HL-60/S4 treated with phorbol 12-myristate 13-acetate at 8.2 ng/mL for 4 days and 3 days (cell line): ENCODE results near the gene DNAJA1.

ENCODE experiments used
- in situ Hi-C: fragments of 300-500 bp; cut with MboI; formaldehyde crosslinking; loops from 2 replicates; pipeline ENCODE4 v1.15.0; 2022; ENCODE audit warnings: low sequenced_read_pairs

DNAJA1 gene

GRCh38 chr9:33025572-33026342 is 684 bp downstream of the DNAJA1 start:
- in situ Hi-C loops, result no loop called here

DNA sequence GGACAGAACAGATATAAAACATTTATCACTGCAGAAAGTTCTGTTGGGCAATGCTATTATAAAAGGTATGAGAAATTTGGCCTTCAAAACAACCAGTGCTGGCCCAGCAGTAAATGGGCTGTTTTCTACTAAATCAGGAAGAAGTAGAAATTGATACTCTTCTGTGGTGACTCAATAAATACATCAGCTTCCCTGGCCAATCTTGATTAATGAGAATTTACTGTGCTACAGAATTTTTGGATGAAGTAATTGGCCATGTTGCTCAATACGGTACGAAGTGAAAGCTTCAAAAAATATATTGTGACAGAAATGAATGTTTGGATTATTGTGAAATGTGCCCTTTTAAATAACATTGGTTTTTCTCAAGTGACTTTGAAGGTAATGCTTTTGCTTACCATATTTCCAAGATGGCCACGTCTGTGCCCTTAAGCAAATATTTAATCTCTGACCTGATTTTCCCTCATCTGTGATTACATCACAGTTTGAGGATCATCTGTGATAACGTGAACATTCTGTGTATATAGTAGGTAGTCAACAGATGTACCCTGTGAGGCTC is 4.2 kb downstream of the DNAJA1 start:
- in situ Hi-C loops, result no loop called here

GRCh38 chr9:33030285-33030684 is 5.2 kb downstream of the DNAJA1 start:
- in situ Hi-C loops, result no loop called here

GRCh38 chr9:33032292-33032691 is 7.2 kb downstream of the DNAJA1 start:
- in situ Hi-C loops, result no loop called here

DNA sequence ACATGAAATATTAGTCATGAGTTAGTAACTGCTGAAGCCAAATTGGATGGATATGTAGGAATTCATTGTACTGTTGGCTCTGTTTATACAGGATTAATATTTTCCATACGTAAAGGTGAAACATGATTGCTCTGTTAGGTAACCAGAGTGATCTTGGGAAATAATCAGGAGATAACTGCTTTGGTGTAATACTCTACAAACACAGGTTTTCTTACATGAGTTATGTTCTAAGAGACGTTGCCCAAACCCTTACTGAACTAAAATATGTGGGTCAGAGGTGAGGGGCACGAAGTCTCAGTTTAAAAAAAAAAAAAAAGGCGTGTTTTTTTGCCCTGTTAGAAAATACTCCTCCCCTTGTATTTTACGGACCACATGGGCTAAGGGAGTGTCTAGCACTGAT is 7.8 kb downstream of the DNAJA1 start:
- in situ Hi-C loops, result no loop called here

GRCh38 chr9:33040792-33041431 is 15.8 kb downstream of the DNAJA1 start:
- in situ Hi-C loops, result no loop called here

DNA sequence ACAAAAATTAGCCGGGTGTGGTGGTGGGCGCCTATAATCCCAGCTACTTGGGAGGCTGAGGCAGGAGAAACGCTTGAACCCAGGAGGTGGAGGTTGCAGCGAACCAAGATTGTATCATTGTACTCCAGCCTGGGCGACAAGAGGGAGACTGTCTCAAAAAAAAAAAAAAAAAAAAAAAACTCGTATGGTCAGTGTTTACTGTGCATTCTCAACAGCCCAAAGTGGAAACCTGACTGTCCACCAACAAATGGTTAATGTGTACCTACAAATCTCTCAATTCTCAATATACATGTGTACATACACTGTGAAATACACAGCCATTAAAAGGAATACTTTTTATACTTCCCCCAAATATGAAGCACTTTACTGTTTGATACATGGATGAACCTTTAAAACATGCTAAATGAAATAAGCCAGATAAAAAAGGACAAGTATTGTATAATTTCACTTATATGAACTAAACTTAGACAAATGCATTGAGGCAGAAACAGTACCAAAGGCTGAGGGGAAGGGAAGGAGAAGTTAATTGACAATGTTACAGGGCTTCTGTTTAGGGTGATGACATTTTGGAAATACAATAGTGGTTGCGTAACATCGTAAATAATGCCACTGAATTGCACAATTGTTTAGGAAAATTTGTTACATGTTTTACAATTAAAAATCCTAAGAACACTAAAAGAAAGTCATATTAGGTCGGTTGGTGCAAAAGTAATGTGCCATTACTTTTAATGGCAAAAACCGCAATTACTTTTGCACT is 16.5 kb downstream of the DNAJA1 start:
- in situ Hi-C loops, result no loop called here

GRCh38 chr9:33042473-33042872 is 17.4 kb downstream of the DNAJA1 start:
- in situ Hi-C loops, result no loop called here

GRCh38 chr9:33043671-33044070 is 18.6 kb downstream of the DNAJA1 start:
- in situ Hi-C loops, result no loop called here

GRCh38 chr9:33044162-33044673 is 19.1 kb downstream of the DNAJA1 start:
- in situ Hi-C loops, result no loop called here

GRCh38 chr9:33044677-33045282 is 19.7 kb downstream of the DNAJA1 start:
- in situ Hi-C loops, result no loop called here

- in situ Hi-C loops, result no loop called here
Measured at GRCh38 chr9:33046061-33046460, 21.0 kb downstream of the DNAJA1 start.

DNA sequence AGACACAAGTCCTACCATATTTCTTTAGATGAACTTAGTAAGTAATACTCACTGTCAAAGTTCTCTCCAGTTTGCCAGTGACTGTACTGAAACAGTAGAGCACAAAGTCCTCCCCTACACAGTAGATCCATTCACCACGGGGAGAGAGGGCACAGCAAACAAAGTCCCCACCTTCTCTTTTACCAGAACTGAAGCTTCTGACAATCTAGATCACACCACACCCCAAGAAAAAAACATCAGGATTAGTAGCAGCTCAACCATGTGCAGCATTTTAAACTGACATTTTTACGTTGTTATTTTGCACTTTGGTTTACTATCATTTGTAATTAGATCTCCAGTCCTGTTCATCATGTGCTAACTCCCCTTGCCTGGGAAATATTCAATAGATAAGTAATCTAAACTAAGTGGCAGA is 23.0 kb downstream of the DNAJA1 start:
- in situ Hi-C loops, result no loop called here

- in situ Hi-C loops, result no loop called here
Measured at GRCh38 chr9:33049680-33050361, 24.7 kb downstream of the DNAJA1 start.

GRCh38 chr9:33051144-33051543 is 26.1 kb downstream of the DNAJA1 start:
- in situ Hi-C loops, result no loop called here

DNA sequence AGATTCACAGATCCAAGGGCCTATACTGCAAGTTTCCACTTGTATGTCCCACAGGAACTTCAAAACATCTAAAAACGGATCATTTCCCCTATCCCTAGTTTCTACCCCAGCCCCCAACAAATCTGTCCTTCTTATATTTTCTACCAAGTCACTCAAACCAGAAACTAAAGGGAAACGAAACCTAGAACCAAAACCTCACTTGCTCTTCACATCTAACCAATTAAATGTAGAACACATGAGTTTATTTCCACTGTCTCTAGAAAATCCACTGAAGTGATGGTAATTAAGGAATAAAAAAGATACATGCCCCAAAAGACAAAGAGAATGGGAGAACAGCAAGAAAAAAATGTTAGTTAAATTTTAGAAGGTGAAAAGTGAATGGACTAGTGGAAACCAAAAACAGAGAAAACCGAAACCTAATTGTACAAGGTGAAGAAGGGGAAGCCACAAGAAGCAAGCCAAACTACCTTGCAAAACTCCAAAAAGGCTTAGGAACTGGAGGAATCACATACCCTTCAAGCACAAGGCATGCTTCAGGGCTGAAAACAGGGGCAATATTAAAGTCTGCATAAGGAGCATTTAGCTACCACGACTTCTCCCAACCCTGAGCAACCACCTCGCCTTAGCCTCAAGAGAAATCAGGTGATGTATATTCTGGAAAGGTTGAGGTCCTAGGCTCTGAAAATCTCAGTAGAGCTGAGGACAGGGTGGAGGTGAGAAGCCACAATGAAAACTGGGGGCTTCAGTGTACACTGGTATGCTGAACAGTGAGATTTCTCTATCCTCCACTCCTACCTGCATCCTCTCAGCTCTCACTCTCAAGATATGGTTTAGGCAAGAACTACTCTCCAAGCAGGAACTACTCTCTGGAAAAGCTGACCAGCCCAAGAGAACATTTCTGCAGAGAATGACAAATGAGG is 40.3 kb downstream of the DNAJA1 start:
- in situ Hi-C loops, result no loop called here

GRCh38 chr9:33068991-33069390 is 43.9 kb downstream of the DNAJA1 start:
- in situ Hi-C loops, result no loop called here

GRCh38 chr9:33076046-33077004 is 51.3 kb downstream of the DNAJA1 start, which contains the start of gene SMU1:
Gene SMU1 (minus strand): TSS chr9:33076674. CDS start chr9:33076608, 66 bp downstream.
- in situ Hi-C loops, result no loop called here
